Uterus (tissue), 4 donors: Measurements from ENCODE around the gene SPRN. TPM values are rescaled to one million over a fixed set of nuclear protein-coding genes. Genes with fewer than 3 reads are reported as not detected.
"Not testable (repeated sequence)": the region's sequence is repeated elsewhere in the genome, so short reads cannot be mapped to it uniquely, and the experiment has no call there.

Experiments
- DNase-seq, 2 donors: peaks; one replicate each; pipeline ENCODE4 v3.0.0-alpha.2; 2019 to 2020
- H3K27ac ChIP-seq, 2 donors: fragments of 200-600 bp; sonication (generic); 1 replicate in 1 of 2; 2 replicates in 1 of 2; pipeline ENCODE4 v1.5.1; 2016 to 2018
- H3K27me3 ChIP-seq, 2 donors: fragments of 200-600 bp; sonication (generic); one replicate each; pipeline ENCODE4 v1.5.1; 2018 to 2019; ENCODE audit warnings: control low read depth in 1 of 2
- H3K36me3 ChIP-seq, 2 donors: fragments of 200-600 bp; sonication (generic); one replicate each; pipeline ENCODE4 v1.5.1; 2019; ENCODE audit warnings: control low read depth in 1 of 2
- H3K4me1 ChIP-seq, 2 donors: fragments of 200-600 bp; sonication (generic); one replicate each; pipeline ENCODE4 v1.5.1; 2018 to 2019; ENCODE audit warnings: control low read depth in 1 of 2
- H3K4me3 ChIP-seq, 2 donors: fragments of 200-600 bp; sonication (generic); 1 replicate in 1 of 2; 2 replicates in 1 of 2; pipeline ENCODE4 v1.5.1; 2018 to 2019; ENCODE audit warnings: mild to moderate bottlenecking in 1 of 2
- H3K9me3 ChIP-seq, 2 donors: fragments of 200-600 bp; sonication (generic); one replicate each; pipeline ENCODE4 v1.5.1; 2019; ENCODE audit warnings: control low read depth in 1 of 2
- POLR2A ChIP-seq, 2 donors: fragments of 450-650 bp; IDR thresholded peaks; one replicate each; pipeline ENCODE4 v1.6.1; 2016; ENCODE audit warnings: antibody characterized with exemption in 2 of 2, mild to moderate bottlenecking in 1 of 2, moderate library complexity in 1 of 2
- intact Hi-C: fragments of 100-400 bp; cut with DNase I; formaldehyde crosslinking; loops from one replicate; pipeline ENCODE4 v1.15.1; 2023; ENCODE audit warnings: low total_unique reads
- total RNA-seq, 4 donors: library from RNA; depleted of rRNA in 3 of 4; stranded (reverse); fragments of >200 nt in 3 of 4; gene quantifications; one replicate each; pipeline versions ENCODE4 v1.1.0 to v1.2.4, GENCODE V29; 2014 to 2023
- TF ChIP-seq, protein P1 (sequence below), 4 experiments: fragments of 200-600 bp in 2 of 4; fragments of 450-650 bp in 2 of 4; sonication (generic) in 2 of 4; IDR thresholded peaks; one replicate each; pipeline ENCODE4 v1.5.1; 2016 to 2019; ENCODE audit warnings: antibody characterized with exemption in 4 of 4, mild to moderate bottlenecking in 2 of 4, moderate library complexity in 1 of 4
- donor health status: DM: yes; HTN: yes; CAD: no.

The SPRN gene
- total RNA-seq, 4 donors from 2014 or later, result 0.62 TPM; not detected in 3

DNA sequence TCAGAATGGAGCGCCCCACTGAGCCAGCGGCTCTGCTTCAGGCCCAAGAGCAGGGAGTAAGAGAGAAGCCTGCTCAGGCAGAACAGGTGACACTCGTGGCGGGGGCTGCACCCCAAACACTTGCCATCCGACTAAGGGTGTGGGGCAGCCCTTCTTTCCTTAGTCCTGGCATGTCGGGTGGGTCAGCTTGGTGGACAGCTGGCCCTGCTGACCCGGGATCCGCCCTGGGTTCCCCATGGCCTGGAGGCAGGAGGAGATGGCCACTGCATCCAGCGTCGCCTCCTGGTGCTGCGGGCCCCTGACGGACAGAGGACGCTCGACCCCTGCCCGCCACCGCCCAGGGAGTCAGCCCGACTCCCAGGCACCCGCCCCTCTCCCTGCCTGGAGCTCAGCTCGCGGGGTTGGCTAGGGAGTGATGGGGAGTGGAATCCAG lies 46.6 kb downstream of the SPRN start:
- intact Hi-C loops, result no loop called here
- peak in 1 of 2 donors; percentile 27 for DNase-seq
- Histone ChIP-seq H3K4me1 (peaks cover 0 to 4% of the 10 kb centered on the region in 2 donors), H3K27ac (peak overlapping the region; percentile 76 to 89), H3K9me3 (no peaks in the 10 kb centered on the region), H3K4me3 (peak overlapping the region; percentile 82 to 90), H3K27me3 (no peaks in the 10 kb centered on the region), H3K36me3 (no peaks in the 10 kb centered on the region)
- TF ChIP-seq, protein P1, sequence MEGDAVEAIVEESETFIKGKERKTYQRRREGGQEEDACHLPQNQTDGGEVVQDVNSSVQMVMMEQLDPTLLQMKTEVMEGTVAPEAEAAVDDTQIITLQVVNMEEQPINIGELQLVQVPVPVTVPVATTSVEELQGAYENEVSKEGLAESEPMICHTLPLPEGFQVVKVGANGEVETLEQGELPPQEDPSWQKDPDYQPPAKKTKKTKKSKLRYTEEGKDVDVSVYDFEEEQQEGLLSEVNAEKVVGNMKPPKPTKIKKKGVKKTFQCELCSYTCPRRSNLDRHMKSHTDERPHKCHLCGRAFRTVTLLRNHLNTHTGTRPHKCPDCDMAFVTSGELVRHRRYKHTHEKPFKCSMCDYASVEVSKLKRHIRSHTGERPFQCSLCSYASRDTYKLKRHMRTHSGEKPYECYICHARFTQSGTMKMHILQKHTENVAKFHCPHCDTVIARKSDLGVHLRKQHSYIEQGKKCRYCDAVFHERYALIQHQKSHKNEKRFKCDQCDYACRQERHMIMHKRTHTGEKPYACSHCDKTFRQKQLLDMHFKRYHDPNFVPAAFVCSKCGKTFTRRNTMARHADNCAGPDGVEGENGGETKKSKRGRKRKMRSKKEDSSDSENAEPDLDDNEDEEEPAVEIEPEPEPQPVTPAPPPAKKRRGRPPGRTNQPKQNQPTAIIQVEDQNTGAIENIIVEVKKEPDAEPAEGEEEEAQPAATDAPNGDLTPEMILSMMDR (IDR thresholded peaks at IDR 0.05), result no peak
- TF ChIP-seq POLR2A (IDR thresholded peaks at IDR 0.05), result no peak

DNA sequence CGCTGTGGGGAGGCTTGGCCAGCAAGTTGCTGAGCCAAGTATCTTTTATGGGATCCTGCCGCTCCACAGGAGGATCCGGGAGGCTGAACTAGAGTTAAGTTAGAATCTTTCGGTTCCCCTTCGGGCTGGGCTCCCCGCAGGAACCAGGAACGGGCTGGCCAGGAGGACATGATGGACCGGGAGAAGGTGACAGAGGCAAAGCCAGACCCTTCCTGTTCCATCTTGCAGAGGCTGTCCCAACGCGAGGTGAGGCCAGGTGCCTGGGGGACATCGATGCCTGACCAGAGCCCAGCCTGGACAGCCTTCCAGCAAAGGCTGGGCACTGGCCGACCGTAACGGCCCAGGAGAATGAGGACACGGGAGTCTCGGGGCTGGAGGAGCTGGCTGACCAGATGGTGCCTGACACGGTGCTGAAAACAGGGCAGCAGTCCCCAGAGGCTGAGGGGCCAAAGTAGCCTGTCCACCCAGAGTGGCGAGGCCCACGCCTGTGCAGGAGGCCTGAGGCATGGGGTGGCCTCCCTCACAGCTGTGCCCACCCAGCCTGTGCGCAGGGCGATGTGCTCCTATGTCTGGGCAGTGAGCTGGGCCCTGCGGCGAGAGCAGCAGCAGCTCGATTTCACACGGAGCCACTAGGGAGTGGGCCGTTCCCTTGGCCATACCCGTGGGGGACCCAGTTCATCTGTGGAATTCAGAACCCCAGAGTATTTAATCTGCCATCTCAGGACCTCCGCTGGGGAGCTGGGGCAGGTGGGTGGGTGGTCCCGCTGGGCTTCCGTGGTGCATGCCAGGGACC lies 47.2 kb downstream of the SPRN start:
- no peaks in the 10 kb centered on the region for H3K36me3 ChIP-seq
- H3K4me1 ChIP-seq, result peaks cover 0 to 4% of the 10 kb centered on the region in 2 donors
- DNase-seq, result no peak
- no peak for TF ChIP-seq POLR2A (IDR thresholded peaks at IDR 0.05)
- TF ChIP-seq, protein P1 (IDR thresholded peaks at IDR 0.05), result no peak
- no peak overlapping the region for H3K4me3 ChIP-seq
- H3K9me3 ChIP-seq, result no peaks in the 10 kb centered on the region
- no peaks in the 10 kb centered on the region for H3K27me3 ChIP-seq
- intact Hi-C loops, result no loop called here
- H3K27ac ChIP-seq, result no peak overlapping the region

DNA sequence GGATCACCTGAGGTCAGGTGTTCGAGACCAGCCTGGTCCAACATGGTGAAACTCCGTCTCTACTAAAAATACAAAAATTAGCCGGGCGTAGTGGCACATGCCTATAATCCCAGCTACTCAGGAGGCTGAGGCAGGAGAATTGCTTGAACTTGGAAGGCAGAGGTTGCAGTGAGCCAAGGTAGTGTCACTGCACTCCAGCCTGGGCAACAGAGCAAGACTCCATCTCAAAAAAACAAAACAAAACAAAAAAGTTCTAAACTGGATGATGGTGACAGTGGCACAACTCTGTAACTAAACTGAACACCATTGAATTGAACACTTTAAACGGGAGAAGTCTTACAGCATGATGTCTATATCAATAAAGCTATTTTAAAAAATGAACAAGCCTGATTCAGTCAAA lies 48.2 kb downstream of the SPRN start:
- H3K27me3 ChIP-seq, DNase-seq, H3K4me1 ChIP-seq, H3K4me3 ChIP-seq, H3K9me3 ChIP-seq, intact Hi-C loops, H3K27ac ChIP-seq, H3K36me3 ChIP-seq: not testable (repeated sequence)

DNA sequence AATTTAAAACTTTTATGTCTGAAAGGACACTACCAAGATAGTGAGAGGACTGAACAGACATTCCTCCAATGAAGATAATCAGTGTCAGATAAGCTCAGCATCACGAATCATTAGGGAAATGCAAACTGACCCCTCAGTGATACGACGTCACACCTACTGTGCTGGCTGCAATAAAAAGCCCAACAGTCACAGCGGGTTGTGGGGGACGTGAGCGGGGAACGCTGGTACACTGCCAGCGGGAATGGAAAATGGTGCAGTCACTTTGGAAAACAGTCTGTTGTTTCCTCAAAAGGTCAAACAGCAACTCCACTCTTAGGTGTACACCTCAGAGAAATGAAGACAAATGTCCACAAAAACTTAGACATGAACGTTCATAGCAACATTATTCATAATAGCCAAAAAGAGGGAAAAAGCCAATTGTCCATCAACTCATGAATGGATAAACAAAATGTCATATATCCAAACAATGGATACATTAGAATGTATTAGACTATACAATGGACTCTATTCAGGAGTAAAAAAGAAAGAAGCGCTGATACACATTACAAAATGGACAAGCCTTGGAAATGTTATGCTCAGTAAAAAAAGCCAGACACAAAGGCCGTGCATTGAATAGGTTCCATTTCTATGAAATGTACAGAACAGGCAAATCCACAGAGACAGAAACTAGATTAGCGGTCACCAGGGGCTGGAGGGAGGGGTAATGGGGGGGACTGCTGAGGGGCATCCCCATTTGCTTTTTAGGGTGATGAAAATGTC lies 48.9 kb downstream of the SPRN start:
- Histone ChIP-seq H3K4me3 (no peak overlapping the region), H3K36me3 (no peaks in the 10 kb centered on the region), H3K27ac (no peak overlapping the region), H3K27me3 (no peaks in the 10 kb centered on the region), H3K9me3 (no peaks in the 10 kb centered on the region), H3K4me1 (peaks cover 0 to 4% of the 10 kb centered on the region in 2 donors)
- intact Hi-C loops, result no loop called here
- TF ChIP-seq, protein P1 (IDR thresholded peaks at IDR 0.05), result no peak
- no peak for TF ChIP-seq POLR2A (IDR thresholded peaks at IDR 0.05)
- no peak for DNase-seq

DNA sequence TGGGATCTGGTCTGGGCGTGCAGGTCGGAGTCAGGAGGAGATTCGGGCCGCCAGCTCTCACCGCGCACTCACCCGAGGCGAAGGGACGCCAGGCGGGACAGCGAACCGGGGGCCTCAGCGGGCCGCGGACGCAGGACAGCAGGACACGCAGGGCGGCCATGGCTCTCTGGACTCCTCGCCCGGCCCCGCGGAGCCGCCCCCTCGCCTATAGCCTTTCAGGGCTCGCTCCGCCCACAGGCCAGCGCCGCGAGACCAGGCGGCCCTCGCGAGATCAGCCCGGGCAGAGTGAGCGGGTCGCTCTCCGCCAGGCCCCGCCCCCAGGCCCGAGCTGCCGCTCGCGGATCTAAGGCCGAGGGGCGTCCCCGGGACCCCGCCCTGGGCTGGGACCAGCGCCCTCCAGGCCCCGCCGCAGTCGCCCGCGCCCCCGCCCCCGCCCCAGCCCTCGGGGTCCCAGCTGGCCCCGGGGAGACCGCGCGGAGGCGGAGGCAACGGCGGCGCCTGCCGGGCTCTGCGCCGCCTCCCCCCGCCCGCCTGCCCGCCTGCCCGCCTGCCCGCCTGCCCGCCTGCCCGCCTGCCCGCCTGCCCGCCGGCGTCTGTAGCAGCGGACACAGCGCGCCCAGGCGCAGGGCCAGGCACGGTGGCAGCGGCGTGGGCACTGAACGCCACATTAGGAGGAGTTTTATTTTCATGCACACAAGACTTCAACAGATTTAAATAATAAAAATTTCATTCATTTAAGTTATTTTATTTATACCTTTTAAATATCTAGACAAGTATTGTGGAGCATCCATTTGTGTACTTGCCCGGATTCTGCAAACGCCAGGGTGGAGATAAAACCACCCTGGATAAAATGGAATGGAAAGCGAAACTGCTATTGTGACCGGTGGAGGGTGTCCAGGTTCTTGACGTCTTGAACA lies 51.0 kb downstream of the SPRN start, which contains the start of gene ECHS1:
TSS of gene ECHS1 (minus strand) at position 181 of the 917 bp plus-strand sequence. CDS start at position 160, 21 bp downstream.
- peaks cover 0 to 4% of the 10 kb centered on the region in 2 donors for H3K4me1 ChIP-seq
- TF ChIP-seq, protein P1 (IDR thresholded peaks at IDR 0.05), result no peak
- TF ChIP-seq POLR2A (IDR thresholded peaks at IDR 0.05), result peak in 1 of 2 donors; percentile 73
- H3K27me3 ChIP-seq, result no peaks in the 10 kb centered on the region
- intact Hi-C loops, result no loop called here
- peak; percentile 94 to 97 for DNase-seq
- no peaks in the 10 kb centered on the region for H3K9me3 ChIP-seq
- peak within 1 kb of the TSS; percentile 82 to 91 for H3K27ac ChIP-seq
- H3K4me3 ChIP-seq, result peak within 1 kb of the TSS; percentile 90 to 93
- no peaks in the 10 kb centered on the region for H3K36me3 ChIP-seq
